Stimulated activated CD4-positive, alpha-beta T cell treated with anti-CD3 and anti-CD28 coated beads, Interleukin-15, amount 100 ng/mL, for 1 hour (primary cell): ENCODE measurements around the gene MKRN2.
"Not testable (repeated sequence)": the region's sequence is repeated elsewhere in the genome, so short reads cannot be mapped to it uniquely, and the experiment has no call there.

Experiments
- DNase-seq, 2 donors: peaks; one replicate each; pipeline ENCODE4 v3.0.0-alpha.2; 2020; ENCODE audit warnings: low read depth in 1 of 2, low spot score in 1 of 2

Gene MKRN2

DNA sequence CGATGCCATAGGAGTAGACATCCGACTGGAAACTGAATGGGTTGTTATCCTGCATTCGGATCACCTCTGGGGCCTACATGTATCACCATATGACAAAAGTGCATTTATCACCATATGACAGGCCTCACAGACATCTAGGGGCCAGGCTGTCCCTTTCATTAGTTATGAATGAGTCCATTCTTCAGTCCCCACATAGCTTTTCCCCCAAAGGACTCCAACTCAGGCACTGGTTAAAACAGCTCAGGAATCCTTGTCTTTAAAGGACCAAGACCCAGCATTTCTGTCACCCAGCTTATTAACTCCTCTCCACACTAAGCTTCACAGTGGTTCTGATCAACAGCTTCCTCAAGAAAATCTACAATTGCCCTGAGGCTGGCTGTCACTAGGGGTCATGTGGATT, 28.3 kb downstream of the MKRN2 start:
- DNase-seq: no peak

- DNase-seq: no peak
Observed at GRCh38 chr3:12585970-12586369, 29.1 kb downstream of the MKRN2 start.

DNA sequence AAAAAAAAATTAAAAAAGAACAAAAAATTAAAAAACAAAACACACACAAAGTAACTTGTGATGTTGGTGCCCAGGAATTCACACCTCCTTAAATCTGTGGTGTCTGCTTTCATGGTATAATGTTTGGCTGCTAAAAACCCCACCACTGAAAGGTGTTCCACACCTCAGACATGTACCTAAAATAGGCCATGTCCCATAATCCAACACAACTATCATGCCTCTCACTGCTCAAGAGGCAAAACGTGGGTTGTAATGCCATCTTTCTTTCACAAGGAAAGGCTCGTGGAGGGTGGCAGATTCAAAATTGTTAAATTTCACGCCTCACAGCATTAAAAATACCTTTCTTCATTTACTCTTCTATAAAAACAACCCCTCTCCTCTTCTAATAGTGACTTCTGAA, 29.5 kb downstream of the MKRN2 start:
- no peak for DNase-seq

- no peak for DNase-seq
Observed at GRCh38 chr3:12588039-12589009, 31.4 kb downstream of the MKRN2 start.

DNA sequence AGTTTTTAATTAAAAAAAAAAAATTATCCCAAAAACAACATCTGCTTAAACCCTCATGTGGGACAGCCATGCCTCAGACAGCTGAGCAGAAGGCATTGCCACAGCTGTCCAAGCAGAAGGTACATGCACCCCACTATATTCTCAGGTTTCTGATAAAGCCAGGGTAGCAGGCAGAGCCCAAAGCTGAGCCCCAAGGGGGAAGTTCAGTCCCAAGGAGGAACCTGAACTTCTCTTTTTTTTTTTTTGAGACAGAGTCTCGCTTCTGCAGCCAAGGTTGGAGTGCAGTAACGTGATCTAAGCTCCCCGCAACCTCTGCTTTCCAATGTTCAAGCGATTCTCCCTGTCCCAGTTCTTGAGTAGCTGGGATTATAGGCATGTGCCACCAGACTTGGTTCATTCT, 33.2 kb downstream of the MKRN2 start:
- DNase-seq: no peak

- no peak for DNase-seq
Observed at GRCh38 chr3:12591456-12591855, 34.6 kb downstream of the MKRN2 start.

- DNase-seq: no peak
Observed at GRCh38 chr3:12591997-12592715, 35.3 kb downstream of the MKRN2 start.

DNA sequence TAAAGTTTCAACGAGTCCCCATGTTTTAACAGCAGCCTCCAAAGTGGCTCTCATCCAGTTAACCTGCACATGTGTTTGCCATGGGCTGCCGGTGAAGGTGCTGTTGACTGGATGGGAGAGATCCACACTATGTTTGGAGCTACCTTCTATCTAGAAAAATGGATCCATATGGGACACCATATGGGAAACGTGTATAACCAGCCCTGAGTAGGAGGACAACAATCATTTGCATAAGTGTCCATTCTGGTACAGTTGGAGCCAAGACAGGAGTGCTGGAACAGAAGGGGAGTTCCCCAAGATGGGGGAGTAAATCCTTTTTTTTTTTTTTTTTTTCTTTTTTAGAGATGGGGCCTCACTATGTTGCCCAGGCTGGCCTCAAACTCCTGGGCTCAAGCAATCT, 36.6 kb downstream of the MKRN2 start:
- no peak for DNase-seq

DNA sequence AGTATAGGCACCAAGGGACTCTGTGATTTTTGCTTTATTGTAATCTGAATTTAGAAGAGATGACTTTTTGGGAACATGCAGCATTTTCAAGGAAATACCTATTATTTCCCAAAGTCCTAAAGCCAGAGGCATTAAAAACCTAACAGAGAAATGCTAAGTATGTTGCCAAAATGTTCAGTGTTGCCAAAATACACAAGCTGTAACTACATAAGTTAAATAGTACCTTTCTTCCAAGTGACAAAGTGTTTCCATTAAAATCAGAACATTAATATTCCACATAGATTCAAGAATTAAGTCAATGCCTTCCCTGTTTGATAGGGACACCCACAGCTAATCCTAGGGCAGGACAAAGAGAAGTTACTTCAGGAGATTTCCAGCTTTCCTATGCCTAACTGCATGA, 42.0 kb downstream of the MKRN2 start:
- no peak for DNase-seq

GRCh38 chr3:12601072-12601471, 44.2 kb downstream of the MKRN2 start:
- DNase-seq: no peak

- DNase-seq: no peak
Observed at GRCh38 chr3:12603969-12604368, 47.1 kb downstream of the MKRN2 start.

- no peak for DNase-seq
Observed at GRCh38 chr3:12608376-12608775, 51.5 kb downstream of the MKRN2 start.

DNA sequence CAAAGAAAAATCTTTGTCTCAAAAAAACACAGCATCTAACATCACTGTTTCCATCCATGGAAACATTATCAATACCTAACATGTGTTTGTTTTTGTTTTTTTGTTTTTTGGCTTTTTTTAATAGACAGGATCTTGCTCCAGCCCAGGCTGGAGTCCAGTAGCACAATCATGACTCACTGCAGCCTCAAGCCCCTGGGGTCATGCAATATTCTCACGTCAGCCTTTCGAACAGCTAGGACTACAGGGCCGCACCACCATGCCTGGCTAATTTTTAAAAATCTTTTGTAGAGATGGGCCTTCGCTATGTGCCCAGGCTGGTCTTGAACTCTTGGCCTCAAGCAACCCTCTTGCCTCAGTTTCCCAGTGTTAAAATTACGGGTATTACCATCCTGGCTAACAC, 54.2 kb downstream of the MKRN2 start:
- no peak for DNase-seq

DNA sequence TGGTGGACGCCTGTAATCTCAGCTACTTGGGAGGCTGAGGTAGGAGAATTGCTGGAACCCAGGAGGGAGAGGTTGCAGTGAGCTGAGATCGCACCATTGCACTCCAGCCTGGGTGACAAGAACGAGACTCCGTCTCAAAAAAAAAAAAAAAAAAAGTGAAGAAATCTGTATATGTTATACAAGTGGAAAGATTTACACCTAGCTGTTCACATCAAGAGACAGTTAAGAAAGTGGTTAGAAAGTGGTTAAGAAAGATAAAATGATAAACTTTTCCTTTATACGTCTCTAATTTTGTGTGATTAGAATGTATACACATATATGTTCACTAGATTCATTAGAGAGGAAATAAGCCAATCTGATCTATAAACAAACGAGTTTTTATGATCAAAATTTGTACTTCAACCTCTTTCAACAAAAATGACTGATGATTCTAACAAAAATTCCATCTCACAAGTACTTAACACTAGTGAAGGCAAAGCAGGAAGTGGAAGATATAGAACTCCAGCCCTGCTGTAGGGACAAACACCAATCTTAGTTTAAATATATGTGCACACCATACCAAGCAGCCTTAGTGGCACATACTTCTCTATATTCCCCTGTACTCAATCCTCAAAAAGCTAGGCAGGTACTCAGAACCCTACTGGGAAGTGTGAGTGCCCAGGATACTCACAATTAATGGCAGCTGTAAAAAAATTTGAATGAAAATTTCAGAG, 55.8 kb downstream of the MKRN2 start:
- DNase-seq: no peak

GRCh38 chr3:12613250-12613649, 56.4 kb downstream of the MKRN2 start:
- DNase-seq: no peak

GRCh38 chr3:12615266-12615665, 58.4 kb downstream of the MKRN2 start:
- no peak for DNase-seq

- no peak for DNase-seq
Observed at GRCh38 chr3:12618426-12618825, 61.5 kb downstream of the MKRN2 start.

GRCh38 chr3:12620305-12620704, 63.4 kb downstream of the MKRN2 start:
- no peak for DNase-seq

DNA sequence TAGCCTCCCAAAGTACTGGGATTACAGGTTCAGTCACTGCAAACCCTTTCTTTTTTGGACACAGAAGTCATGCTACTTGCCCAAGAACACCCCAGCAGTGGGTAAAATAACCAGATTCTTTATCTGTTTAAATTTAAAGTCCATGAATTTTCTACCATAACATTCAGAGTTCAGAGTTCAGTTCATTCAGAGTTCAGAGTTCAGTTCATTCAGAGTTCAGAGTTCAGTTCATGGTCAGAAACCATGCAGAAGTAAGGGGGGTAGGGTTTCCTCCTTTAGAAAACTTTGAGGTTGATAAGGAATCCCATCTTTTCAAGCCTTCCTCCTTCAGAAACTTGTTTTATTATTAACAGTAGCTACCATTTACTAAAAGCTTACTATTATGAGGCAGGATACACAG, 63.8 kb downstream of the MKRN2 start:
- DNase-seq: no peak

DNA sequence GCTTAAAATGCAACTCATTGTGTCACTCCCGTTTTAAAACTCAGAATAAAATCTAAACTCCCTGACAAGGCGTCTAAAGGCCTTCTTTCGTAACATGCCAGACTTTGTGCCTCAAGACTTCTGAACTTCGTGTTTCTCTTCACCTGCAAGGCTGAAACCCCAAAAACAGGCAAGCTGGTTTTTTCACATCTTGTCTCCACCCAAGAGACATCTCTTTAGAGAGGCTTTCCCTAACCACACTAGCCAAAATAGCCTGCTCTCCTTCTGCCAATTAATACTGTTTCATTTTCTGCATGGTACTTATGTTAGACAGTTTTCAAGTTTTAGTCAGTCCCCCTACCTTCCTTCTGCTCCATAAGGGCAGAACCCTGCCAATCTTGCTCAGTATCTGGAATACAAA, 65.4 kb downstream of the MKRN2 start:
- DNase-seq: no peak

DNA sequence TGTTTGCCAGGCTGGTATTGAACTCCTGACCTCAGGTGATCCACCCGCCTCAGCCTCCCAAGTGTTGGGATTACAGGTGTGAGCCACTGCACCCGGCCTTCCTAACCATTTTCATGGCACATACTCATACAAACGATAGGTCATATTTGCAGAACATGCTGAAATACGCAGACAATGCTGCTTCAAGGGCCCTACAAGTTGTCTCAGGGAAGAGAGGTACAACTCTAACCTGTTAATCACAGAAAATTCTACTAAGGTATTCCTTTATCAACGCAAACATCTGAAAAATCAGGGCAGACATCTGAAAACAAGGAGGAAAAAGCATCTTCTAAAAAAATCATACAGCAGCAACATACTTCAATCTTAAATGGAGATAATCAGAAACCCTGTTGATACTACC, 67.2 kb downstream of the MKRN2 start:
- no peak for DNase-seq

GRCh38 chr3:12624964-12625363, 68.1 kb downstream of the MKRN2 start:
- DNase-seq: not testable (repeated sequence)
